GM13976 (cell line): ENCODE measurements around the gene STAG1.
"Not testable (repeated sequence)": the region's sequence is repeated elsewhere in the genome, so short reads cannot be mapped to it uniquely, and the experiment has no call there.

Source experiments
- DNase-seq: peaks from one replicate; pipeline ENCODE4 v3.0.0; 2012; ENCODE audit warnings: low spot score
- CTCF ChIP-seq: IDR thresholded peaks from 2 replicates; pipeline ENCODE4 v1.5.1; 2012; ENCODE audit warnings: borderline replicate concordance, mild to moderate bottlenecking; ENCODE audit not compliant: insufficient read depth; ENCODE audit errors: extremely low read depth, missing control alignments, control extremely low read depth
- in situ Hi-C: fragments of 300-500 bp; cut with MboI; formaldehyde crosslinking; loops from one replicate; pipeline ENCODE4 v1.12.0; 2022; ENCODE audit warnings: low sequenced_read_pairs, mixed read lengths, inconsistent platforms; ENCODE audit not compliant: unreplicated experiment

The STAG1 gene

GRCh38 chr3:136752172-136752421 lies at the start of gene STAG1:
Gene STAG1 (minus strand): TSS chr3:136752378. CDS start chr3:136630898, 121,480 bp downstream.
- peak; percentile 100 for TF ChIP-seq CTCF
- in situ Hi-C loops: loop anchor here (10.0 kb wide), 2 partner anchors 263 to 677 kb away; no protein-coding TSS in a partner anchor

GRCh38 chr3:136801146-136801545 lies 49.0 kb upstream of the STAG1 start:
- DNase-seq, in situ Hi-C loops: not testable (repeated sequence)

More at GRCh38 chr3:136752172-136752421, at the start of gene STAG1:
- DNase-seq: no peak

- DNase-seq: no peak
- no peak for TF ChIP-seq CTCF
- in situ Hi-C loops: no loop called here
These were observed 40.6 kb upstream of the STAG1 start for GRCh38 chr3:136792556-136793330.

- no peak for DNase-seq
- in situ Hi-C loops: no loop called here
These were observed 38.6 kb upstream of the STAG1 start for GRCh38 chr3:136790786-136791185.

GRCh38 chr3:136789976-136790375 lies 37.8 kb upstream of the STAG1 start:
- DNase-seq: no peak
- TF ChIP-seq CTCF: no peak
- in situ Hi-C loops: no loop called here

More at GRCh38 chr3:136790786-136791185, 38.6 kb upstream of the STAG1 start:
- no peak for TF ChIP-seq CTCF

- no peak for TF ChIP-seq CTCF
- in situ Hi-C loops: no loop called here
These were observed 36.0 kb upstream of the STAG1 start for GRCh38 chr3:136788154-136788553.

GRCh38 chr3:136787349-136787748 lies 35.2 kb upstream of the STAG1 start:
- in situ Hi-C loops: no loop called here
- peak; percentile 59 for DNase-seq
- TF ChIP-seq CTCF: no peak

More at GRCh38 chr3:136788154-136788553, 36.0 kb upstream of the STAG1 start:
- DNase-seq: no peak
